NCI-H1436 (cell line): ENCODE measurements around the gene IQCM.

ENCODE experiments used
- DNase-seq: peaks from one replicate; lab custom pipeline; 2025; lab: John Stamatoyannopoulos, UW

Gene IQCM

DNA sequence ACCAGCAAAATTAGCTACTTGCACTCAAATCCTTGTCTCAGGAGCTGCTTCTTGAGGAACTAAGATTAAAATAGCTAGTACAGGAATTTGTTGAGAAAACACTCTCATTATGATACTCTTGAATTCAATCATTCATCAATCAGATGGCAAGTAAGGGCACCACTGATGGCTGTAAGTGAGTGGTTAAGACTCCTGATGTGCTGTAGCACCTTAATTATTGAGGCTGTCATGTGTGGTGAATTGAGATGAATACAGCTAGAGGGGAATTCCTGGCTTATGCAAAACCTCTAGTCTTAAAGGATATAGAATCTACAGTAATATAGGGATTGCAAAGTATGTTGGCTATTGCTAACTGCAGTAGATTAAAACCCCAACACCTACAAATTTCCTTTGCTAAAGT is 509.1 kb downstream of the IQCM start:
- no peak for DNase-seq
